Activated naive CD4-positive, alpha-beta T cell treated with anti-CD3 and anti-CD28 coated beads, Interleukin-2, amount 10 ng/mL, durations not matched to agents 5 hours and 36 hours (primary cell): ENCODE data around the gene SLC16A1. TPM values are rescaled to one million over a fixed set of nuclear protein-coding genes. Genes with fewer than 3 reads are reported as not detected.

Source experiments
- total RNA-seq, 2 experiments: library from RNA; stranded (reverse); gene quantifications; one replicate each; pipeline ENCODE4 v1.2.3, GENCODE V29; 2021

SLC16A1 gene, protein sequence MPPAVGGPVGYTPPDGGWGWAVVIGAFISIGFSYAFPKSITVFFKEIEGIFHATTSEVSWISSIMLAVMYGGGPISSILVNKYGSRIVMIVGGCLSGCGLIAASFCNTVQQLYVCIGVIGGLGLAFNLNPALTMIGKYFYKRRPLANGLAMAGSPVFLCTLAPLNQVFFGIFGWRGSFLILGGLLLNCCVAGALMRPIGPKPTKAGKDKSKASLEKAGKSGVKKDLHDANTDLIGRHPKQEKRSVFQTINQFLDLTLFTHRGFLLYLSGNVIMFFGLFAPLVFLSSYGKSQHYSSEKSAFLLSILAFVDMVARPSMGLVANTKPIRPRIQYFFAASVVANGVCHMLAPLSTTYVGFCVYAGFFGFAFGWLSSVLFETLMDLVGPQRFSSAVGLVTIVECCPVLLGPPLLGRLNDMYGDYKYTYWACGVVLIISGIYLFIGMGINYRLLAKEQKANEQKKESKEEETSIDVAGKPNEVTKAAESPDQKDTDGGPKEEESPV
- total RNA-seq = 10 to 100 TPM; 50.1 to 50.2 TPM

DNA sequence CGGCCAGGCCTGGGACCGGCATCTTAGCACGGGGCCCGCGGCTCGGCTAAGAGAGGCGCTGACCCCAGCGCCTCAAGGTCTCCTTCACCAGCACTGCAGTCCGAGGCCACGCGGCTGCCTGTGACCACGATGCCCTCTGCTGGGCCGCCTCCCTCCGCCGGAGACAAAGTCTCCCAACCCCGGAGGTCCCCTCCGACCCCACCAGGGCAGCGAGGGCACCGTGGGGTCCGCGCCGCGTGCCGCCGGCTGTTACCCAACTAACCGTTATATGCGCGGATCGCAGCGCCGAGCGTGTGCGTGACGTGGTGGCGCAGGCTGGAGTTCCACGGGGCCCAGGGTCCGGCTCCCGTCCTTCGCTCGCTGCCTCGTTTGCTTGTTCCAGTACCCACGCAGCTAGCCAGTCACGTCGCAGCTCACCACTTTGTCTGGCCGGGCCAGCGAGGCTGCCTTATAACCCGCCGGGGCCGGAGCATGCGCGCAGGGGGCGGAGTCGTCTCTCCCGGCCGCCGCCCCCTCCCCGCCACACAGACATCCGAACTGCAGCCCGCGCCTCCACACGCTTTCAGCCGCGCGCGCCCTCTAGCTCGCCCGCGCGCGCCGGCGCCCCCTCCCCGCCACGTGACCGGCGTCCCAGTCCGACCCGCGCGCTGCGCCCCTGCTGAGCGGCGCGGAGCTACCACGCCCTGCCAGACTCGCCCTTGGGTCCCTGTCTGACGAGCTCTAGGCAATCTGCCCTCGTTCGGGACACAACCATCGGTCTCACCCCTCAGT is at the start of gene SLC16A1:
SLC16A1 (minus strand) TSS at position 424 of the 771 bp plus-strand sequence. CDS start 26,888 bp downstream, outside the sequence.

Other genes starting within 250 kb of the SLC16A1 start
- gene RHOC, start 249.1 kb downstream of the SLC16A1 start, total RNA-seq = 10 to 100 TPM; 45.5 to 48.9 TPM
- not detected for gene PPM1J, start 240.9 kb downstream of the SLC16A1 start, total RNA-seq
- gene LRIG2, start 117.0 kb upstream of the SLC16A1 start, total RNA-seq = 10 to 100 TPM; 10.7 to 12.0 TPM